Uterus (tissue), 2 donors: ENCODE data around the gene CELA2A.

Experiments used
- CTCF ChIP-seq, 4 experiments: fragments of 200-600 bp in 2 of 4; fragments of 450-650 bp in 2 of 4; sonication (generic) in 2 of 4; IDR thresholded peaks; one replicate each; pipeline ENCODE4 v1.5.1; 2016 to 2019; ENCODE audit warnings: antibody characterized with exemption in 4 of 4, mild to moderate bottlenecking in 2 of 4, moderate library complexity in 1 of 4
- POLR2A ChIP-seq, 2 donors: fragments of 450-650 bp; IDR thresholded peaks; one replicate each; pipeline ENCODE4 v1.6.1; 2016; ENCODE audit warnings: antibody characterized with exemption in 2 of 2, mild to moderate bottlenecking in 1 of 2, moderate library complexity in 1 of 2

GRCh38 chr1:15424981-15425380 is 31.6 kb upstream of the CELA2A start:
- TF ChIP-seq CTCF (IDR thresholded peaks at IDR 0.05) = no peak
- no peak for TF ChIP-seq POLR2A (IDR thresholded peaks at IDR 0.05)
